Rectal smooth muscle tissue (tissue), 1 donor: ENCODE results near the gene JMJD4.

Experiments
- H3K27ac ChIP-seq: one replicate; pipeline ENCODE4 v1.7.0; 2013; ENCODE audit warnings: low read depth, low read length, inconsistent platforms
- H3K27me3 ChIP-seq: one replicate; pipeline ENCODE4 v1.7.0; 2013; ENCODE audit warnings: low read length; ENCODE audit not compliant: control insufficient read depth, insufficient read depth
- H3K36me3 ChIP-seq: one replicate; pipeline ENCODE4 v1.7.0; 2013; ENCODE audit warnings: low read length; ENCODE audit not compliant: control insufficient read depth, insufficient read depth
- H3K4me1 ChIP-seq: one replicate; pipeline ENCODE4 v1.7.0; 2013; ENCODE audit warnings: low read length; ENCODE audit not compliant: control insufficient read depth, insufficient read depth
- H3K4me3 ChIP-seq: one replicate; pipeline ENCODE4 v1.7.0; 2013; ENCODE audit warnings: low read length
- H3K9ac ChIP-seq: one replicate; pipeline ENCODE4 v1.7.0; 2013; ENCODE audit warnings: low read length

JMJD4 gene

DNA sequence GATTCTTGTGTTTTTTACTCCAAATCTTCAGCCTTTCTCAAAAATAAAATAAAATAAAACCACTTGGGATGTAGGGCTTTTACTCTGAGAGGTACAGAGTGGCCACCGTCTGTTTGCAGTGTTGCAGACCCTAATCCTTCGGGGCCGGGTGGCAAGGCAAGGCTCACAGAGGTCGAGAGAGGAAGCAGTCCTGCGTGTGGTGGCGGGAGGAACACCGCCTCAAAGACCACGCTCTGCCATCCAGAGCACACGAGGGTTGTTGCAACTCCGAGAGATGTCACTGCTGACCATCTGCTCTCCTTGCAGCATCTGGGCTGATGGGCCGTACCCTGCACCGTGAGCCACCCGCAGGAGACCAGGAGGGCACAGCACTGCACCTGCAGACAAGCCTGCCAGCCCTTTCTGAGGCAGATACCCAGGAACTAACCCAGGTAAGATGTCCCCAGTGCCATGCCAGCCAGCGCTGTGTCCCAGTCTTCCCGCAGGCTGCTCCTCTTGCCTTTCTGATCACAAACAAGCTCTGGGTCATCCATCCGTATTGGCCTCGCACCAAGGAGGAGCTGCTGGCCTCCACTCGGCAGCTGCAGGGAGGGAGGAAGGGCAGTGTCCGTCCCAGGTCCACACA, 31.7 kb upstream of the JMJD4 start:
- Histone ChIP-seq H3K4me3 (no peak overlapping the region), H3K27ac (no peak overlapping the region), H3K9ac (no peak overlapping the region), H3K36me3 (peaks cover 19% of the 10 kb centered on the region), H3K4me1 (peaks cover 9% of the 10 kb centered on the region), H3K27me3 (no peaks in the 10 kb centered on the region)

DNA sequence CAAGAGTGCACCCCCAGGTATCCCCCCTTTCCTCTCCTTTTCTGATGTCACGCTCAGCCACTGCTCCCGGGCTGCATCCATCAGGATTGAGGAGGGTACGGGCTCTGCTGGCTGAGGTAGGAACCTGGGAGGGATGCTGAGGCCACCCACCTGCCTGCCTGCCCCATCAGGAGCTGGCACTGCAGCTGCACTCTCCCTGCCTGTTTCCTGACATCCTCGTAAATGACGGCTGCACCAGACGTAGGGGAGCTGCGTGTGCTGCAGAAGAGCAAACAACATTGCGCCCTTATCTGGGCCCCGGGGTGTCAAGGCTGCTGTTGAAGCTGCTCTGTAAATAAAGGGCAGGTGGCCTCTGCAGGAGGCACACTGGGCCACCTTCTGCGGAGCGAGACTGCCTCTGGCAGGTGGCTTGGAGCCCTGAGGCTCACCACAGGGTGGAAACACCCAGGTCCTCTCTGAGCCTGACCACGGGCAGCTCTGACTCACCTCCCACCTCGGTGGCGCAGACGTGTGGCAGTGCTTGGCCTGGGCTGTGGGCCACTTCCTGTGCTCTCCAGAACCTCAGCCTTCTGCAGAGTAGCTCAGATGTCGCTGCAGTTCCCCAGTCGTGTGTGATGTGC, 31.0 kb upstream of the JMJD4 start:
- peaks cover 9% of the 10 kb centered on the region for H3K4me1 ChIP-seq
- no peak overlapping the region for H3K9ac ChIP-seq
- H3K27me3 ChIP-seq, result no peaks in the 10 kb centered on the region
- peaks cover 19% of the 10 kb centered on the region for H3K36me3 ChIP-seq
- no peak overlapping the region for H3K27ac ChIP-seq
- H3K4me3 ChIP-seq, result no peak overlapping the region

DNA sequence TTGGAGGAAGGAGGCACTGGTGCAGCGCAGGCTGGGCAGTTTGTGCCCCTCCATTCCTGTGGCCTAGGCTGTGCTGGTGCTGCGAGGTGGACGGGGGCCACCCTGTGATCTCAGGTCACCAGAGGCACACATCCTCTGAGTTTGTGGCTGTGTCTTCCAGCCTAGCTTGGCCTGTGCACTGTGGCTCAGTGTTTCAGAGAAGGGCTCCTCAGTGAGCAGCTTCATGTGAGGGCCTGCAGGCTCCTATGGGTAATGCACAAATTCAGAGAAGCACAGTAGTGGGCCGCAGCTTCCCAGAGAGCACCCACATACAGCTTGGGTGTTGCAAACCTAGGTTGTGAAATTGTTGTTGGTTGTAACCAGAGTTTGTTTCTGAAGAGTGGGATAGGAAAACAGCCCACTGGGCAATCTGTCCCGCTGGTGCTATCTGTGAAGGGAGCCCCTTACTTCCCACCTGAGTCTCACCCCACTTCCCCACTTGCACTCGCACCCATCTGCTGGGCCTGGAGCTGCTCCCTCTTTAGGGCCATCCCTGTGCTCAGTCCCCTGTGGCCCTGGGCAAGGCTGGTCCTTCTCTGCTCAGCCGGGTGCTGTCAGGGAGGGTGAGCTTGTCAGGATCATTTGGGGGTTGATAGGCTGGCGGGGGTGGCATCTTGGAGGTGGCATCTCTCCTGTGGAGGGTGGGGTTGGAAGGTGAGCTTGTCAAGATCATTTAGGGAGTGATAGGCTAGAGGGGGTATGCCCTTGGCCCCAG, 30.3 kb upstream of the JMJD4 start:
- no peaks in the 10 kb centered on the region for H3K27me3 ChIP-seq
- peaks cover 9% of the 10 kb centered on the region for H3K4me1 ChIP-seq
- peaks cover 19% of the 10 kb centered on the region for H3K36me3 ChIP-seq
- H3K9ac ChIP-seq, result no peak overlapping the region
- H3K27ac ChIP-seq, result no peak overlapping the region
- no peak overlapping the region for H3K4me3 ChIP-seq

- no peak overlapping the region for H3K27ac ChIP-seq
Measured at GRCh38 chr1:227764019-227764391, 28.9 kb upstream of the JMJD4 start.

GRCh38 chr1:227763246-227764018, 28.3 kb upstream of the JMJD4 start:
- Histone ChIP-seq H3K27ac (peak overlapping the region; percentile 49), H3K27me3 (no peaks in the 10 kb centered on the region), H3K4me1 (peaks cover 27% of the 10 kb centered on the region), H3K9ac (no peak overlapping the region), H3K4me3 (no peak overlapping the region), H3K36me3 (peaks cover 24% of the 10 kb centered on the region)

More at GRCh38 chr1:227764019-227764391, 28.9 kb upstream of the JMJD4 start:
- Histone ChIP-seq H3K27me3 (no peaks in the 10 kb centered on the region), H3K36me3 (peaks cover 27% of the 10 kb centered on the region), H3K9ac (no peak overlapping the region), H3K4me1 (peaks cover 22% of the 10 kb centered on the region), H3K4me3 (no peak overlapping the region)

- H3K4me3 ChIP-seq, result no peak overlapping the region
- H3K9ac ChIP-seq, result no peak overlapping the region
- peaks cover 13% of the 10 kb centered on the region for H3K36me3 ChIP-seq
- H3K27me3 ChIP-seq, result no peaks in the 10 kb centered on the region
- peak overlapping the region; percentile 38 for H3K27ac ChIP-seq
- peaks cover 31% of the 10 kb centered on the region for H3K4me1 ChIP-seq
Measured at GRCh38 chr1:227762231-227762911, 27.3 kb upstream of the JMJD4 start.

- H3K4me1 ChIP-seq, result peaks cover 31% of the 10 kb centered on the region
- H3K27ac ChIP-seq, result peak overlapping the region; percentile 38
- no peaks in the 10 kb centered on the region for H3K27me3 ChIP-seq
- no peak overlapping the region for H3K4me3 ChIP-seq
- no peak overlapping the region for H3K9ac ChIP-seq
- peaks cover 8% of the 10 kb centered on the region for H3K36me3 ChIP-seq
Measured at GRCh38 chr1:227761621-227762230, 26.6 kb upstream of the JMJD4 start.

DNA sequence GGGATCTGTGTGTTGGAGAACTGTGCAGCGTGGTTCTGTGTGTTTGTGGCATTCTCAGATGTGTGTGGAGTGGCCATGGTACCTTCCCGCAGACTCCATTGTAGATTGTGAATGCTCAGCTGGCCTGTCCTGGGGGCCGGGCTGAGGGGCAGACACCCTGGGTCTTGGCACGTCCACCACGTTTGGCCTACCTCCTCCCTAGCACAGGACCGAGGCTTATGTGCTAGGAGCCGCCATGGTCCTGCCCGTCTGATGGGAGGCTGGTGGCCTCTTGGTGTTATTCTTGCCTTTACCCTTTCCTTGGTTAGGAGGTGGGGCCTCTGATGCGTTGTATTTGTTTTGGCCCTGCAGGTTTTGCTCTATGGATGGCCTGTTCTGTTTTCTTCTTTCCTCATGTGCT, 25.3 kb upstream of the JMJD4 start:
- Histone ChIP-seq H3K27ac (peak overlapping the region; percentile 83), H3K4me3 (no peak overlapping the region), H3K4me1 (peaks cover 36% of the 10 kb centered on the region), H3K9ac (no peak overlapping the region), H3K36me3 (peaks cover 8% of the 10 kb centered on the region), H3K27me3 (no peaks in the 10 kb centered on the region)

DNA sequence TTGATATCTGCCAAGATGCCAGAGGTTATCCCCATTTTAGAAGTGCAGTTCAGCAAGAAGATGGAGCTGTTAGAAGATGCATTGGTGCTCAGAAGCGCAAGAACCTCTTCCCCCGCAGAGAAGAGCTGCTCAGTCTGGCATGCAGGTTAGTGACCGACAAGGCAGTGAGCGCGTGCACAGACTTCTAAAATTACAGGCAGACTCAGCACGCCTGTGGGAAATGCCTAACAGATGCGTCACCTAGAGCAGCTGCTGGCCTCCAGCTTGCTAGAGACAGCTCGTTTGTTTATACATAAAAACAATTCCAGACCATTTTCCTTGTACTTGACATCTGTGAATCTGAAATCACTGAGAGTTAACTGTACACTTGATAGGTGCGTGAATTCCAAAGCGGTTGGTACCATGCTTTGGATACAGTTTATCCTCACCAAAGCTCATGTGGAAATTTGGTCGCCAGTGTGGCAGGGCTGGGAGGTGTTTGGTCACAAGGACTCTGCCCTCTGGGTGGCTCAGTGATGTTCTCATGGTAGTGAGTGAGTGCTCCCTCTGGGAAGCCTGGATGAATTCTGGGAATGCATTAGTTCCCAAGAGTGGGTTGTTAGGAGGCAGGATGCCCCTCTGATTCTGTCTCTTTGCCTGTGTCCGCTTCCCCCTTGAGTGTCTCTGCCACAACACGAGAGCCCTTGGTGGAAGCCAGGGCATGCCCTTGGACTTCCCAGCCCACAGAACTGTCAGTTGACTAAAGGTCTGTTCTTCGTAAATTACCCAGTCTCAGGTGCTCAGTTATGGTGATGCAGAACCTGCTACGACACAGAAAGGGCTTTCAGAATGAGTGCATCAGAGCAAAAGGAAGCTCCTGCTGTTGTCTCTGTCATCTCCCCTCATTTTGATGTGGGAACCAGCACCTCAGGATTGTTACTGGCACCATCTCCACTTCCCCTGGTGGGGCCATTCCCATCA, 24.5 kb upstream of the JMJD4 start:
- Histone ChIP-seq H3K36me3 (peaks cover 8% of the 10 kb centered on the region), H3K4me1 (peaks cover 36% of the 10 kb centered on the region)

DNA sequence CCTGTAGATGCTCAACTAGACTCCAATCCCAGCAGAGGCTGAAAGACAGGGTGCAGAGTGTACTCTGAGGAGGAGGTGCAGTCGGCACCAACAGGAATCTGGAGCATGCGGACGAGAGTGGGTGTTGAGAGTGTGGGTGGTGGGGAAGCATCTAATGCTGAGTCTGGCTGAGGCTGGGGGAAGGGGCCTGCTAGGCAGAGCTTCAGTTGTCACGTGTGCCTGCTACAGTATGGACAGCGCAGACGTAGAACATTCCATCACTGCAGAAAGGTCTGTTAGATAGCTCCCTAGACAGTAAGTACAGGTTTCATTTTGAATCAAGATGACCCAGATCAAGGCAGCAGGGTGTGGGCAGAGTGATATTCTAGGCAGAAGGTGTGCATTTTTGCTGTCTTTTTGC, 23.3 kb upstream of the JMJD4 start:
- H3K36me3 ChIP-seq, result peaks cover 8% of the 10 kb centered on the region
- H3K4me1 ChIP-seq, result peaks cover 45% of the 10 kb centered on the region
- peak overlapping the region; percentile 70 for H3K27ac ChIP-seq
- no peak overlapping the region for H3K4me3 ChIP-seq
- H3K27me3 ChIP-seq, result no peaks in the 10 kb centered on the region
- no peak overlapping the region for H3K9ac ChIP-seq

More for the DNA sequence above, 24.5 kb upstream of the JMJD4 start:
- H3K9ac ChIP-seq, result no peak overlapping the region
- peak overlapping the region; percentile 83 for H3K27ac ChIP-seq
- H3K4me3 ChIP-seq, result no peak overlapping the region
- no peaks in the 10 kb centered on the region for H3K27me3 ChIP-seq

DNA sequence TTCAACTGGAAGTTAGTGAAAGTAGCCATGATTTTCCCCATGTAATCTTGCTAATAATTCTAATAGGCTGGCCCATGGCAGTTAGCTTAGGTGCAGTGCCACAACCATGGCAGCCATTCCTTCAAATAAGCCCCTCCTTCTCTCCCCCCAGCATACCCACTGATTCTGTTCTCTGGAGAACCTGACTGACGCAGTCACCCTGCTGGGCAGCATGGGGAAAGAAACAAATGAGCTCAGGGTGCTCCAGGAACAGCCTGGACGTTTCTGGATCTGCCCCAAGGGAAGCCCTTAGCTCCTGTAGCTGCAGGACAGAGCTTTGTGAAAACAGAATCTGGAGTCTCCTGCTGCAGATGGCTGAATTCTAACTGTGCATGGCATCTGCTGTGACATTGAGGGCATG, 22.7 kb upstream of the JMJD4 start:
- Histone ChIP-seq H3K27me3 (no peaks in the 10 kb centered on the region), H3K4me3 (no peak overlapping the region), H3K36me3 (peaks cover 8% of the 10 kb centered on the region), H3K27ac (no peak overlapping the region), H3K9ac (no peak overlapping the region), H3K4me1 (peaks cover 42% of the 10 kb centered on the region)
